ENCODE results near the gene CC2D2A. TPM values are rescaled to one million over a fixed set of nuclear protein-coding genes. Genes with fewer than 3 reads are reported as not detected.
"Not testable (repeated sequence)": the region's sequence is repeated elsewhere in the genome, so short reads cannot be mapped to it uniquely, and the experiment has no call there.

Gene CC2D2A
- total RNA-seq, 2 donors from 2014 or later = not detected

GRCh38 chr4:15516494-15516893, 46.8 kb downstream of the CC2D2A start:
- no peak overlapping the region for H3K4me3 Mint-ChIP-seq
- H3K27ac Mint-ChIP-seq = no peak overlapping the region
- ATAC-seq (replicated peaks) = no peak
- H3K27me3 Mint-ChIP-seq = no peaks in the 10 kb centered on the region
- H3K4me1 Mint-ChIP-seq = peaks cover 14% of the 10 kb centered on the region
- H3K36me3 Mint-ChIP-seq (ENCODE audit: low read depth) = no peaks in the 10 kb centered on the region
- no peaks in the 10 kb centered on the region for H3K9me3 Mint-ChIP-seq

GRCh38 chr4:15517681-15518080, 48.0 kb downstream of the CC2D2A start:
- H3K9me3 Mint-ChIP-seq; ATAC-seq (replicated peaks); H3K4me3 Mint-ChIP-seq; H3K27ac Mint-ChIP-seq; H3K27me3 Mint-ChIP-seq; H3K36me3 Mint-ChIP-seq (ENCODE audit: low read depth): not testable (repeated sequence)
- H3K4me1 Mint-ChIP-seq = peaks cover 14% of the 10 kb centered on the region

- Mint-ChIP-seq H3K27me3 (no peaks in the 10 kb centered on the region), H3K4me1 (peaks cover 11% of the 10 kb centered on the region), H3K36me3 (ENCODE audit: low read depth) (no peaks in the 10 kb centered on the region), H3K27ac (no peak overlapping the region), H3K4me3 (no peak overlapping the region), H3K9me3 (no peaks in the 10 kb centered on the region)
- no peak for ATAC-seq (replicated peaks)
These were observed 51.9 kb downstream of the CC2D2A start for GRCh38 chr4:15521442-15522039.

- H3K9me3 Mint-ChIP-seq = no peaks in the 10 kb centered on the region
- no peaks in the 10 kb centered on the region for H3K4me1 Mint-ChIP-seq
- H3K4me3 Mint-ChIP-seq = no peak overlapping the region
- H3K27ac Mint-ChIP-seq = no peak overlapping the region
- H3K27me3 Mint-ChIP-seq = no peaks in the 10 kb centered on the region
- no peaks in the 10 kb centered on the region for H3K36me3 Mint-ChIP-seq (ENCODE audit: low read depth)
- ATAC-seq (replicated peaks) = no peak
These were observed 55.4 kb downstream of the CC2D2A start for GRCh38 chr4:15525080-15525479.

GRCh38 chr4:15526924-15527592, 57.4 kb downstream of the CC2D2A start:
- Mint-ChIP-seq H3K27ac (no peak overlapping the region), H3K4me1 (no peaks in the 10 kb centered on the region), H3K27me3 (no peaks in the 10 kb centered on the region), H3K4me3 (no peak overlapping the region), H3K9me3 (no peaks in the 10 kb centered on the region), H3K36me3 (ENCODE audit: low read depth) (no peaks in the 10 kb centered on the region)
- ATAC-seq (replicated peaks) = no peak

- Mint-ChIP-seq H3K27ac (no peak overlapping the region), H3K4me3 (no peak overlapping the region), H3K36me3 (ENCODE audit: low read depth) (no peaks in the 10 kb centered on the region), H3K27me3 (no peaks in the 10 kb centered on the region), H3K9me3 (no peaks in the 10 kb centered on the region), H3K4me1 (no peaks in the 10 kb centered on the region)
- no peak for ATAC-seq (replicated peaks)
These were observed 62.1 kb downstream of the CC2D2A start for GRCh38 chr4:15531792-15532191.

- H3K27me3 Mint-ChIP-seq = no peaks in the 10 kb centered on the region
- H3K36me3 Mint-ChIP-seq (ENCODE audit: low read depth) = no peaks in the 10 kb centered on the region
- H3K9me3 Mint-ChIP-seq = no peaks in the 10 kb centered on the region
- no peak overlapping the region for H3K4me3 Mint-ChIP-seq
- H3K27ac Mint-ChIP-seq = no peak overlapping the region
- H3K4me1 Mint-ChIP-seq = no peaks in the 10 kb centered on the region
- ATAC-seq (replicated peaks) = no peak
These were observed 64.1 kb downstream of the CC2D2A start for GRCh38 chr4:15533817-15534216.

- ATAC-seq (replicated peaks) = no peak
These were observed 65.9 kb downstream of the CC2D2A start for GRCh38 chr4:15535599-15535998.

GRCh38 chr4:15536552-15537499, 67.1 kb downstream of the CC2D2A start:
- H3K27ac Mint-ChIP-seq = no peak overlapping the region
- ATAC-seq (replicated peaks) = no peak
- H3K4me3 Mint-ChIP-seq = no peak overlapping the region
- no peaks in the 10 kb centered on the region for H3K36me3 Mint-ChIP-seq (ENCODE audit: low read depth)
- H3K4me1 Mint-ChIP-seq = no peaks in the 10 kb centered on the region
- H3K27me3 Mint-ChIP-seq = no peaks in the 10 kb centered on the region
- no peaks in the 10 kb centered on the region for H3K9me3 Mint-ChIP-seq

More at GRCh38 chr4:15535599-15535998, 65.9 kb downstream of the CC2D2A start:
- Mint-ChIP-seq H3K27me3 (no peaks in the 10 kb centered on the region), H3K4me1 (no peaks in the 10 kb centered on the region), H3K4me3 (no peak overlapping the region), H3K9me3 (no peaks in the 10 kb centered on the region), H3K27ac (no peak overlapping the region), H3K36me3 (ENCODE audit: low read depth) (no peaks in the 10 kb centered on the region)

GRCh38 chr4:15541941-15542340, 72.3 kb downstream of the CC2D2A start:
- H3K36me3 Mint-ChIP-seq (ENCODE audit: low read depth) = peaks cover 5% of the 10 kb centered on the region
- no peaks in the 10 kb centered on the region for H3K27me3 Mint-ChIP-seq
- H3K4me1 Mint-ChIP-seq = peaks cover 4% of the 10 kb centered on the region
- H3K9me3 Mint-ChIP-seq = no peaks in the 10 kb centered on the region
- no peak for ATAC-seq (replicated peaks)
- H3K4me3 Mint-ChIP-seq = no peak overlapping the region
- no peak overlapping the region for H3K27ac Mint-ChIP-seq

GRCh38 chr4:15542760-15543159, 73.1 kb downstream of the CC2D2A start:
- no peak overlapping the region for H3K27ac Mint-ChIP-seq
- H3K27me3 Mint-ChIP-seq = no peaks in the 10 kb centered on the region
- H3K4me3 Mint-ChIP-seq = no peak overlapping the region
- peaks cover 5% of the 10 kb centered on the region for H3K36me3 Mint-ChIP-seq (ENCODE audit: low read depth)
- ATAC-seq (replicated peaks) = no peak
- no peaks in the 10 kb centered on the region for H3K9me3 Mint-ChIP-seq
- H3K4me1 Mint-ChIP-seq = peaks cover 10% of the 10 kb centered on the region

- H3K4me1 Mint-ChIP-seq = peaks cover 10% of the 10 kb centered on the region
These were observed 74.0 kb downstream of the CC2D2A start for GRCh38 chr4:15543537-15544247.

GRCh38 chr4:15544248-15544729, 74.6 kb downstream of the CC2D2A start:
- Mint-ChIP-seq H3K9me3 (no peaks in the 10 kb centered on the region), H3K27me3 (no peaks in the 10 kb centered on the region), H3K4me1 (peaks cover 10% of the 10 kb centered on the region), H3K27ac (no peak overlapping the region), H3K36me3 (ENCODE audit: low read depth) (peaks cover 5% of the 10 kb centered on the region), H3K4me3 (no peak overlapping the region)
- ATAC-seq (replicated peaks) = no peak

More at GRCh38 chr4:15543537-15544247, 74.0 kb downstream of the CC2D2A start:
- H3K27me3 Mint-ChIP-seq = no peaks in the 10 kb centered on the region
- no peaks in the 10 kb centered on the region for H3K9me3 Mint-ChIP-seq
- no peak overlapping the region for H3K27ac Mint-ChIP-seq
- H3K4me3 Mint-ChIP-seq = no peak overlapping the region
- H3K36me3 Mint-ChIP-seq (ENCODE audit: low read depth) = peaks cover 5% of the 10 kb centered on the region
- ATAC-seq (replicated peaks) = no peak

GRCh38 chr4:15545371-15545770, 75.7 kb downstream of the CC2D2A start:
- peaks cover 10% of the 10 kb centered on the region for H3K4me1 Mint-ChIP-seq
- ATAC-seq (replicated peaks) = no peak
- H3K36me3 Mint-ChIP-seq (ENCODE audit: low read depth) = peaks cover 5% of the 10 kb centered on the region
- H3K27ac Mint-ChIP-seq = no peak overlapping the region
- no peaks in the 10 kb centered on the region for H3K9me3 Mint-ChIP-seq
- no peaks in the 10 kb centered on the region for H3K27me3 Mint-ChIP-seq
- H3K4me3 Mint-ChIP-seq = no peak overlapping the region
